Lower lobe of right lung (tissue), 2 donors: ENCODE results near the gene HOMER1. TPM values are rescaled to one million over a fixed set of nuclear protein-coding genes. Genes with fewer than 3 reads are reported as not detected.

ENCODE experiments used
- ATAC-seq, 2 donors: fragments of 200-7000 bp; cut with Tn5 transposase; one replicate each; pipeline ENCODE4 v1.9.1; 2020 to 2022; ENCODE audit warnings: mild to moderate bottlenecking in 2 of 2, moderate library complexity in 2 of 2
- DNase-seq: peaks from one replicate; pipeline ENCODE4 v3.0.0-alpha.2; 2020
- H3K27ac ChIP-seq: fragments of 200-600 bp; one replicate; pipeline ENCODE4 v1.8.0; 2022
- H3K27me3 ChIP-seq: fragments of 200-600 bp; one replicate; pipeline ENCODE4 v1.8.0; 2022; ENCODE audit warnings: low read depth
- H3K36me3 ChIP-seq: fragments of 200-600 bp; one replicate; pipeline ENCODE4 v1.8.0; 2022; ENCODE audit warnings: mild to moderate bottlenecking
- H3K4me1 ChIP-seq: fragments of 200-600 bp; one replicate; pipeline ENCODE4 v1.8.0; 2022
- H3K4me3 ChIP-seq: fragments of 200-600 bp; one replicate; pipeline ENCODE4 v1.8.0; 2022; ENCODE audit warnings: mild to moderate bottlenecking
- H3K9me3 ChIP-seq: fragments of 200-600 bp; one replicate; pipeline ENCODE4 v1.8.0; 2022
- intact Hi-C: fragments of 100-400 bp; cut with DNase I; formaldehyde crosslinking; loops from one replicate; pipeline ENCODE4 v1.11.0; 2022
- total RNA-seq: library from RNA; stranded (reverse); fragmentation: NEBNext Ultra II Directional; extraction: Animal tissue kit (Norgen Biotek cat#: 25700); gene quantifications from one replicate; pipeline ENCODE4 v1.2.1, GENCODE V29; 2021
- TF ChIP-seq, protein P1 (sequence below): fragments of 200-600 bp; IDR thresholded peaks from one replicate; pipeline ENCODE4 v1.8.0; 2022; ENCODE audit warnings: antibody characterized with exemption, mild to moderate bottlenecking
- donor health status: DM: no; HTN: yes; CAD: no; lungs with severe emphysema.

HOMER1 gene
- total RNA-seq, 1 donor from 2014 or later, result 6.9 TPM

DNA sequence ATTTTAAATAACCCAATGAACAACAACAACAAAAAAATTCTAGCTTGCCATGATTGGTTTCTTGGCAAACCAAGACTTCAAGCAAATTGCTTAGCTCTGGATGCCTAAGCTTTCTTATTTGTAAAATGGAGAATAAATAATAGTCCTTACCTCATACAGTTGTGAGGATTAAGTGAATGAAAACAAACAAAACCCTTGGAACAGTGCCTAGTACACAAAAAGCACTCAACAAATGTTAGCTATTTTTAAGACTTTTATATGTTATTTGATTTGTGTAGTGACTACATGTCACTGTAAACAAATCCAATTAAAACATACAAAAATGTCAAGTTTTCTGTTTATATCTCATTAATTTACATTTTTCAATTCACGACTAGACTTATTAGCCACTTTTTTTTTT, 13.5 kb upstream of the HOMER1 start:
- Histone ChIP-seq H3K9me3 (peaks cover 7% of the 10 kb centered on the region), H3K27me3 (no peaks in the 10 kb centered on the region), H3K4me1 (no peaks in the 10 kb centered on the region), H3K4me3 (no peak overlapping the region), H3K27ac (no peak overlapping the region), H3K36me3 (no peaks in the 10 kb centered on the region)
- TF ChIP-seq, protein P1, sequence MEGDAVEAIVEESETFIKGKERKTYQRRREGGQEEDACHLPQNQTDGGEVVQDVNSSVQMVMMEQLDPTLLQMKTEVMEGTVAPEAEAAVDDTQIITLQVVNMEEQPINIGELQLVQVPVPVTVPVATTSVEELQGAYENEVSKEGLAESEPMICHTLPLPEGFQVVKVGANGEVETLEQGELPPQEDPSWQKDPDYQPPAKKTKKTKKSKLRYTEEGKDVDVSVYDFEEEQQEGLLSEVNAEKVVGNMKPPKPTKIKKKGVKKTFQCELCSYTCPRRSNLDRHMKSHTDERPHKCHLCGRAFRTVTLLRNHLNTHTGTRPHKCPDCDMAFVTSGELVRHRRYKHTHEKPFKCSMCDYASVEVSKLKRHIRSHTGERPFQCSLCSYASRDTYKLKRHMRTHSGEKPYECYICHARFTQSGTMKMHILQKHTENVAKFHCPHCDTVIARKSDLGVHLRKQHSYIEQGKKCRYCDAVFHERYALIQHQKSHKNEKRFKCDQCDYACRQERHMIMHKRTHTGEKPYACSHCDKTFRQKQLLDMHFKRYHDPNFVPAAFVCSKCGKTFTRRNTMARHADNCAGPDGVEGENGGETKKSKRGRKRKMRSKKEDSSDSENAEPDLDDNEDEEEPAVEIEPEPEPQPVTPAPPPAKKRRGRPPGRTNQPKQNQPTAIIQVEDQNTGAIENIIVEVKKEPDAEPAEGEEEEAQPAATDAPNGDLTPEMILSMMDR, result no peak
- intact Hi-C loops, result no loop called here
- ATAC-seq (no peak), DNase-seq (no peak)

DNA sequence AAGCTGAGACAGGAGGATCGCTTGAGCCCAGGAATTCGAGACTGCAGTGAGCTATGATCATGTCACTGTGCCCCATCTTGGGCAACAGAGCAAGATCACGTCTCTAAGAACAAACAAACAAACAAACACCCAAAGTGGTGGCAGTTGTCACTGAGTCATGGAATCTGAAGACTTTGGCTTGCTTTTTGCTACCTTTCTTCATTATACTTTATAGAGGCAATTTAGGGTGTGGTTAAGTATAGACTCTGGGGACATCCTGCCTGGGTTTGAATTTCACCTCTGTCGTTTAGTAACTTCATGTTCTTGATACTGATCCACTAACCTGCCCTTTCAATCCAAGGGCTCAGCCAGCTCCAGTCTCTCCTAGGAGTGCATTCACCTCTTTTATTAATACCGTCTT, 13.0 kb upstream of the HOMER1 start:
- TF ChIP-seq, protein P1, result no peak

DNA sequence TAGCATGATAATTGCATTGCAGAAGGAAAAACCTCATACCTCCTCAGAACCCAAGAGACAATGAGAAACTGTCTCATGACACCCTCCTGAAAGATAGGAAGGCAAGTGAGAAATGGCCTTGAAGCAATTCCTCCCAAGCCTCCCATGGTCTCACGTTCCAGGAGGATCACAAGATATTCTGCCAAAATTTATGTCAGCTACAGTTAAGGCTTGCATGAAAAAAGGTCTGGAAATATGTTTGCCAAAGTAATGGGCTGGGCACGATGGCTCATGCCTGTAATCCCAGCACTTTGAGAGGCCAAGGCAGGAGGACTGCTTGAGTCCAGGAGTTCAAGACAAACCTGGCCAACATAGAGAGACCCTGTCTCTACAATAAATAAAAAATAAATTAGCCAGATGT, 12.6 kb upstream of the HOMER1 start:
- DNase-seq (no peak), ATAC-seq (no peak)

More for the DNA sequence above, 13.0 kb upstream of the HOMER1 start:
- no peak for ATAC-seq
- Histone ChIP-seq H3K27ac (no peak overlapping the region), H3K36me3 (no peaks in the 10 kb centered on the region), H3K4me1 (no peaks in the 10 kb centered on the region), H3K27me3 (no peaks in the 10 kb centered on the region), H3K4me3 (no peak overlapping the region), H3K9me3 (peaks cover 7% of the 10 kb centered on the region)
- DNase-seq, result no peak
- intact Hi-C loops, result no loop called here

DNA sequence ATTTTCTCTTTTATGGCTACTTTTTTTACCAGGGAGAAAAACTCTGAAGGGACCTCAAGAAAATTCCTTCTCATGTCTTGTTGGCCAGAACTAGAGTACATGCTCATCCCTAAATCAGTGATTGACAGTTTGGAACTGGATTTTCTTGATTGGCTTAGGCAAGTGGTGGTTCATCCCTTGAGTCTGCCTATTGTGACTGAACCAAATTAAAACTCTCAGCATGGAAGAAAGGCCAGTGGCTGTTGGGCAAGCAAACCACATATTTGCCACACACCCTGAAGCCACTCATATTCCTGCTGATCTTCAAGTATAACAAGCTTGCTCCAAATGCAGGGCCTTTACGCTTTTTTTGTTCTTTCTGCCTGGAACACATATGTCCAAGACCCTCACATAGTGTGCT, 7.2 kb upstream of the HOMER1 start:
- TF ChIP-seq, protein P1, result no peak
- no peaks in the 10 kb centered on the region for H3K36me3 ChIP-seq
- ATAC-seq (no peak), DNase-seq (no peak)
- H3K27ac ChIP-seq, result no peak overlapping the region
- intact Hi-C loops, result no loop called here
- H3K9me3 ChIP-seq, result peaks cover 7% of the 10 kb centered on the region
- no peaks in the 10 kb centered on the region for H3K4me1 ChIP-seq
- H3K4me3 ChIP-seq, result no peak overlapping the region
- no peaks in the 10 kb centered on the region for H3K27me3 ChIP-seq

More for the DNA sequence above, 12.6 kb upstream of the HOMER1 start:
- Histone ChIP-seq H3K9me3 (peaks cover 7% of the 10 kb centered on the region), H3K4me3 (no peak overlapping the region), H3K36me3 (no peaks in the 10 kb centered on the region), H3K27me3 (no peaks in the 10 kb centered on the region), H3K4me1 (no peaks in the 10 kb centered on the region), H3K27ac (no peak overlapping the region)
- intact Hi-C loops, result no loop called here
- TF ChIP-seq, protein P1, result no peak

DNA sequence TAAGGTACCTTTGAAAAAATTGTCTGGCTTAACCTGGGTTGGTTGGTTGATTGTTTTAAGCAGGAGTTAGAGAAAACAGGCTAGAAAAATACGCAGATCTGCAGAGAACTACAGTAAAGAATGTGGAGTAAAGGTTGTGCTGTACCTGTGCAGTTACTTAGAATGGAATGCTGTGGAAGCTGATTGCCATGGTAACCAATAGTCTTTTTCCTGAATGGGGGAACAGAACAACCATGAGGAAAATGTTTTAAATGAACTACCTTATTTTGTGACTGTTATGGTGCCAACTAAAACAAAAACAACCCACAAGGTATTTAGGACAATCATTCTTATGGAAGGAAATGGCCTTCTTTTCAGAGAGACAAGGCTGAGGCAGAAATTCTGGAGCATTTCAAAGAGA, 4.8 kb upstream of the HOMER1 start:
- ATAC-seq, result no peak
- H3K4me3 ChIP-seq, result no peak overlapping the region
- intact Hi-C loops, result no loop called here
- TF ChIP-seq, protein P1, result no peak
- H3K36me3 ChIP-seq, result no peaks in the 10 kb centered on the region
- no peak overlapping the region for H3K27ac ChIP-seq
- H3K27me3 ChIP-seq, result no peaks in the 10 kb centered on the region
- H3K9me3 ChIP-seq, result no peaks in the 10 kb centered on the region
- no peak for DNase-seq
- no peaks in the 10 kb centered on the region for H3K4me1 ChIP-seq

DNA sequence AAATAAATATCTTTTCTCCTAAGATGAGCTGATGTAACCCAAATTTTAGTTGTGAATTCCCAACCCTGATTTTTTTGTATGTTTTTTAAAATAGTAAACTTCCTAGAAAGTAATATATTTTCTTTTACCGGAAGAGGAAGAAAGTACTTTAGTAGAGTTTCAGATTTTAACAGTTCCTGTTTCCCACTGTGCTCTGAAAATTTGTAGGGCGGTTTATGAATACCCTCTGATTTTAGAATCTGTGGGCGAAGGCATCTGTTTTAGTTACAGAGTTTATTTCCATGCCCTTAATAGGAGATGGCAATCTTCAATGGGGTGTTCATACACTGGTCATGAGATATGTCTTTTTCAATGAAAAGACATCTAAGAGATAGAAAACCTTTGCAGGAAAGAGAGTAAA, 3.7 kb upstream of the HOMER1 start:
- no peak overlapping the region for H3K4me3 ChIP-seq
- no peak overlapping the region for H3K27ac ChIP-seq
- ATAC-seq (no peak), DNase-seq (no peak)
- intact Hi-C loops, result no loop called here
- H3K36me3 ChIP-seq, result no peaks in the 10 kb centered on the region
- peaks cover 9% of the 10 kb centered on the region for H3K4me1 ChIP-seq
- no peaks in the 10 kb centered on the region for H3K9me3 ChIP-seq
- H3K27me3 ChIP-seq, result peaks cover 8% of the 10 kb centered on the region
- TF ChIP-seq, protein P1, result no peak
